SU-DHL-6 (cell line): ENCODE measurements around the gene NSRP1.
"Not testable (repeated sequence)": the region's sequence is repeated elsewhere in the genome, so short reads cannot be mapped to it uniquely, and the experiment has no call there.

Source experiments
- H2AFZ ChIP-seq: fragments of 200-600 bp; sonication (generic); 2 replicates; pipeline ENCODE4 v1.6.1; 2014; ENCODE audit warnings: low read depth, mild to moderate bottlenecking, moderate library complexity, mixed read lengths, antibody characterized with exemption, low read length; ENCODE audit not compliant: severe bottlenecking
- H3F3A ChIP-seq: fragments of 200-600 bp; shearing (Covaris generic); 2 replicates; pipeline ENCODE4 v1.6.0; 2016; ENCODE audit warnings: antibody characterized with exemption, mild to moderate bottlenecking; ENCODE audit not compliant: insufficient read depth
- H3K27ac ChIP-seq: fragments of 200-600 bp; sonication (generic); 2 replicates; pipeline ENCODE4 v1.5.1; 2016; ENCODE audit warnings: low read depth, mild to moderate bottlenecking, low read length, moderate library complexity, mixed read lengths
- H3K27me3 ChIP-seq: fragments of 200-600 bp; sonication (generic), shearing (Covaris generic); 2 replicates; pipeline ENCODE4 v1.6.0; 2014; ENCODE audit warnings: mild to moderate bottlenecking, low read length
- H3K36me3 ChIP-seq: fragments of 200-600 bp; sonication (generic); 2 replicates; pipeline ENCODE4 v1.6.1; 2014; ENCODE audit warnings: mild to moderate bottlenecking, low read length, mixed read lengths
- H3K4me2 ChIP-seq: fragments of 300-600, 200-600 bp; shearing (Covaris generic), sonication (generic); 2 replicates; pipeline ENCODE4 v1.6.0; 2014; ENCODE audit warnings: low read length, low read depth, mild to moderate bottlenecking; ENCODE audit not compliant: poor library complexity, severe bottlenecking
- H3K4me3 ChIP-seq: fragments of 200-600 bp; sonication (generic); 2 replicates; pipeline ENCODE4 v1.5.1; 2014; ENCODE audit warnings: antibody characterized with exemption, low read length, mild to moderate bottlenecking, mixed read lengths; ENCODE audit not compliant: insufficient read depth, poor library complexity, severe bottlenecking
- H3K79me2 ChIP-seq: fragments of 200-600 bp; sonication (generic); 2 replicates; pipeline ENCODE4 v1.6.1; 2014; ENCODE audit warnings: mild to moderate bottlenecking, low read length, moderate library complexity; ENCODE audit not compliant: insufficient read depth
- H3K9ac ChIP-seq: fragments of 200-600 bp; sonication (generic); 2 replicates; pipeline ENCODE4 v1.7.0; 2014; ENCODE audit warnings: mild to moderate bottlenecking, low read length
- H3K9me2 ChIP-seq: fragments of 200-600 bp; sonication (generic); replicated peaks from 2 replicates; pipeline ENCODE4 v1.6.1; 2014; ENCODE audit warnings: low read length; ENCODE audit not compliant: insufficient read depth
- H3K9me3 ChIP-seq: fragments of 200-600 bp; sonication (generic); 2 replicates; pipeline ENCODE4 v1.6.1; 2014; ENCODE audit warnings: low read length, mixed read lengths; ENCODE audit not compliant: insufficient read depth
- H4K20me1 ChIP-seq: fragments of 200-600 bp; sonication (generic); 2 replicates; pipeline ENCODE4 v1.6.1; 2014; ENCODE audit warnings: low read depth, mild to moderate bottlenecking, antibody characterized with exemption, low read length, moderate library complexity, mixed read lengths
- CTCF ChIP-seq: fragments of 200-600 bp; sonication (generic); IDR thresholded peaks from one replicate; pipeline ENCODE4 v1.5.1; 2017; ENCODE audit warnings: antibody characterized with exemption, mild to moderate bottlenecking, low read length, moderate library complexity; ENCODE audit not compliant: insufficient read depth, poor library complexity, severe bottlenecking
- EZH2phosphoT487 ChIP-seq: fragments of 200-600 bp; sonication (generic), shearing (Covaris generic); conservative IDR thresholded peaks from 2 replicates; pipeline ENCODE4 v1.6.1; 2018; ENCODE audit warnings: mild to moderate bottlenecking, antibody characterized with exemption, low read length, moderate library complexity, mixed read lengths

NSRP1 gene

DNA sequence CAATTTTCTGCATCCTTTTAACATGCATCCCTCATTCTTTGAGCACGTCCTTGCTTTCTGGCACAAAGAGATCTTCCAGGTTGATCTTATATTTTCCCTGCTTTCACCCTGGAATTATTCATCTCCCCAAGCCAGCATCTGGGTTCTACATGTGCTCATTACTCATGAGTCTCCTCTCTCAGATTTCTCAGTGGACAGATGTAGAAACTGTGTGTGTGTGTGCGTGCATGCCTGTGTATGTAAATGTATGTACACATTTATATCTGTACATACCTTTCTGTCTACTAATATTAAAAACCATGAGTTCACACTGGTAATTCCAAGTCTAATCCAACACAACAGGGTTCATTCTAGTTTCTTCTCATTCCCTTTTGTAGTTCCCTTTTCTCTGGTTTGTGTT is 41.9 kb upstream of the NSRP1 start:
- Histone ChIP-seq H2AFZ (no peak overlapping the region), H3K9me2 (no peaks in the 10 kb centered on the region), H3F3A (no peaks in the 10 kb centered on the region), H3K4me2 (no peak overlapping the region), H3K4me3 (no peak overlapping the region), H4K20me1 (no peaks in the 10 kb centered on the region), H3K9me3 (no peaks in the 10 kb centered on the region), H3K27ac (no peak overlapping the region), H3K9ac (no peak overlapping the region), H3K36me3 (no peaks in the 10 kb centered on the region), H3K79me2 (no peaks in the 10 kb centered on the region), H3K27me3 (no peaks in the 10 kb centered on the region)
- TF ChIP-seq EZH2phosphoT487, result no peak
- no peak for TF ChIP-seq CTCF

GRCh38 chr17:30082773-30083172 is 33.8 kb upstream of the NSRP1 start:
- Histone ChIP-seq H2AFZ (no peak overlapping the region), H3K4me3 (no peak overlapping the region), H3K36me3 (no peaks in the 10 kb centered on the region), H4K20me1 (no peaks in the 10 kb centered on the region), H3K4me2 (no peak overlapping the region), H3K9me3 (no peaks in the 10 kb centered on the region), H3K79me2 (no peaks in the 10 kb centered on the region), H3K9ac (no peak overlapping the region), H3K9me2 (no peaks in the 10 kb centered on the region), H3K27me3 (no peaks in the 10 kb centered on the region), H3K27ac (no peak overlapping the region), H3F3A (no peaks in the 10 kb centered on the region)
- TF ChIP-seq EZH2phosphoT487 (no peak), CTCF (no peak)

DNA sequence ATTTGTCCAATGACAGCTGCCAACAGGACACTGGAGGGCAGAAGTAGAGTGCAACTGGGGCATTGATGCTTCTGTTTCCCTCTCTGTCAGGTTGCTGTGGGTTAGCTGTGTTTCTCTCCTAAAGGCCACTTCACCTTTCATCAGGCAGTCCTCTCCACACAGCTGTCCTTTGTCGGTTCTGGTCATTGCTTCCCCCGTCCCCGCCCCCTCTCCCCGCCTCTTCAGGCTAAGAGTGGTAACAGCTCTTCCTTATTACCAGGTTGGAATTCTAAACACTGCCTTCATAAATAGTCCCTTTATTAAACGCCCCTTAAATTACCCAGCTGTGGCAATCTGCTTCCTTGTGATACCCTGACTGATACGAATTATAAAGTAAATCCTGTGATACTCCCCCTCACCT is 31.8 kb upstream of the NSRP1 start:
- no peak overlapping the region for H3K9ac ChIP-seq
- no peak overlapping the region for H2AFZ ChIP-seq
- TF ChIP-seq EZH2phosphoT487, result no peak
- no peak for TF ChIP-seq CTCF
- no peak overlapping the region for H3K4me3 ChIP-seq
- no peaks in the 10 kb centered on the region for H3K36me3 ChIP-seq
- H3F3A ChIP-seq, result no peaks in the 10 kb centered on the region
- no peaks in the 10 kb centered on the region for H3K9me2 ChIP-seq
- H4K20me1 ChIP-seq, result no peaks in the 10 kb centered on the region
- no peak overlapping the region for H3K27ac ChIP-seq
- H3K9me3 ChIP-seq, result no peaks in the 10 kb centered on the region
- H3K4me2 ChIP-seq, result no peak overlapping the region
- H3K27me3 ChIP-seq, result no peaks in the 10 kb centered on the region
- H3K79me2 ChIP-seq, result no peaks in the 10 kb centered on the region

DNA sequence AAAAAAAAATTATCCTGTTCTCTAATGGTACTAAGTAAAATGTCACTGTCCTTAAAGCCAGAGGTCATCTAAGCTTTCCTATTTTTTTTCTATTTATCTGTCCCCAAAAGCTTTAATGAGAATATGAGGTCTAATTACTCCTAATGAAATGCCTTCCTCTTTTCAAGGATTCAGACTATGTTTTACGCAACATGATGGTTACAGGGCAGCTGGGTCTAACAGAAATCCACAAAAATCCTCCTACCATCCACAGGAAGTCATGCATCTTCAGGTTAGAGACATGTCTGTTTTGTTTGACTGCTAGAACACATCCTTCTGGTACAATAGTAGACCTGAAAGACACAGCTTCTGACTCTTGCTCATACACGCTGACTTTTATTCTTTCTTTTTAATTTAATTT is 29.7 kb upstream of the NSRP1 start:
- Histone ChIP-seq H3K27ac (no peak overlapping the region), H3K9me2 (no peaks in the 10 kb centered on the region), H3K9me3 (no peaks in the 10 kb centered on the region), H3K36me3 (no peaks in the 10 kb centered on the region), H3K4me3 (no peak overlapping the region), H4K20me1 (no peaks in the 10 kb centered on the region), H3K79me2 (no peaks in the 10 kb centered on the region), H3F3A (no peaks in the 10 kb centered on the region), H2AFZ (no peak overlapping the region), H3K9ac (no peak overlapping the region), H3K27me3 (no peaks in the 10 kb centered on the region), H3K4me2 (no peak overlapping the region)
- TF ChIP-seq CTCF (no peak), EZH2phosphoT487 (no peak)

DNA sequence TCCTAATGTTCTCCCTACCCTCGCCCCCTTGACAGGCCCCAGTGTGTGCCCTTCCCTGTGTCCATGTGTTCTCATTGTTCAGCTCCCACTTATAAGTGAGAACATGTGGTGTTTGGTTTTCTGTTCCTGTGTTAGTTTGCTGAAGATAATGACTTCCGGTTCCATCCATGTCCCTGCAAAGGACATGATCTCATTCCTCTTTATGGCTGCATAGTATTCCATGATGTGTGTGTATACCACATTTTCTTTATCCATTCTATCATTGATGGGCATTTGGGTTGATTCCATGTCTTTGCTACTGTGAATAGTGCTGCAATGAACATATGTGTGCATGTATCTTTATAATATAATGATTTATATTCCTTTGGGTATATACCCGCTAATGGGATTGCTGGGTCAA is 29.2 kb upstream of the NSRP1 start:
- not testable (repeated sequence) for H3K4me2 ChIP-seq, H3K27me3 ChIP-seq

More for the DNA sequence above, 29.2 kb upstream of the NSRP1 start:
- not testable (repeated sequence) for H2AFZ ChIP-seq, H3K27ac ChIP-seq, H3F3A ChIP-seq, H3K79me2 ChIP-seq, H3K36me3 ChIP-seq, H3K9me3 ChIP-seq, H3K9me2 ChIP-seq, H3K4me3 ChIP-seq, H4K20me1 ChIP-seq, H3K9ac ChIP-seq
